GM19023 (cell line): ENCODE results near the gene DAW1.
"Not testable (repeated sequence)": the region's sequence is repeated elsewhere in the genome, so short reads cannot be mapped to it uniquely, and the experiment has no call there.

ENCODE experiments used
- ATAC-seq: cut with Tn5 transposase; IDR thresholded peaks from one replicate; pipeline ENCODE4 v1.9.1; 2021; ENCODE audit warnings: mild to moderate bottlenecking, moderate library complexity; ENCODE audit not compliant: unreplicated experiment

The DAW1 gene

GRCh38 chr2:227871375-227871791, at the start of gene DAW1:
Gene DAW1 (plus strand): TSS chr2:227871631. CDS start chr2:227871690, 59 bp downstream.
- ATAC-seq: peak; percentile 81

GRCh38 chr2:227822416-227823003, 48.9 kb upstream of the DAW1 start:
- no peak for ATAC-seq

GRCh38 chr2:227823922-227824321, 47.5 kb upstream of the DAW1 start:
- ATAC-seq: no peak

GRCh38 chr2:227824711-227825110, 46.7 kb upstream of the DAW1 start:
- no peak for ATAC-seq

GRCh38 chr2:227826019-227826521, 45.4 kb upstream of the DAW1 start:
- ATAC-seq: no peak

GRCh38 chr2:227826563-227826962, 44.9 kb upstream of the DAW1 start:
- ATAC-seq: no peak

- ATAC-seq: no peak
Measured at GRCh38 chr2:227827143-227827542, 44.3 kb upstream of the DAW1 start.

- no peak for ATAC-seq
Measured at GRCh38 chr2:227828477-227828912, 42.9 kb upstream of the DAW1 start.

- no peak for ATAC-seq
Measured at GRCh38 chr2:227829337-227829736, 42.1 kb upstream of the DAW1 start.

GRCh38 chr2:227834423-227834822, 37.0 kb upstream of the DAW1 start:
- ATAC-seq: no peak

GRCh38 chr2:227834916-227835650, 36.3 kb upstream of the DAW1 start:
- ATAC-seq: no peak

- ATAC-seq: not testable (repeated sequence)
Measured at GRCh38 chr2:227839339-227840129, 31.9 kb upstream of the DAW1 start.

GRCh38 chr2:227846831-227847230, 24.6 kb upstream of the DAW1 start:
- no peak for ATAC-seq

GRCh38 chr2:227848146-227848545, 23.3 kb upstream of the DAW1 start:
- no peak for ATAC-seq

- peak; percentile 71 for ATAC-seq
Measured at GRCh38 chr2:227848586-227848985, 22.8 kb upstream of the DAW1 start.

GRCh38 chr2:227849906-227850305, 21.5 kb upstream of the DAW1 start:
- ATAC-seq: no peak

GRCh38 chr2:227853204-227853629, 18.2 kb upstream of the DAW1 start:
- no peak for ATAC-seq

- no peak for ATAC-seq
Measured at GRCh38 chr2:227853765-227854271, 17.6 kb upstream of the DAW1 start.

GRCh38 chr2:227855440-227855839, 16.0 kb upstream of the DAW1 start:
- ATAC-seq: no peak

GRCh38 chr2:227856697-227857096, 14.7 kb upstream of the DAW1 start:
- ATAC-seq: no peak

GRCh38 chr2:227860221-227860641, 11.2 kb upstream of the DAW1 start:
- ATAC-seq: no peak
